ENCODE data around the gene MAP4K1. TPM values are rescaled to one million over a fixed set of nuclear protein-coding genes. Genes with fewer than 3 reads are reported as not detected.

Gene MAP4K1
- total and polyA plus RNA-seq, 2 of the 13 experiments (the other 11 are each of a cell fraction or from before 2014, with no cell fraction given), result 0.24 to 0.89 TPM

DNA sequence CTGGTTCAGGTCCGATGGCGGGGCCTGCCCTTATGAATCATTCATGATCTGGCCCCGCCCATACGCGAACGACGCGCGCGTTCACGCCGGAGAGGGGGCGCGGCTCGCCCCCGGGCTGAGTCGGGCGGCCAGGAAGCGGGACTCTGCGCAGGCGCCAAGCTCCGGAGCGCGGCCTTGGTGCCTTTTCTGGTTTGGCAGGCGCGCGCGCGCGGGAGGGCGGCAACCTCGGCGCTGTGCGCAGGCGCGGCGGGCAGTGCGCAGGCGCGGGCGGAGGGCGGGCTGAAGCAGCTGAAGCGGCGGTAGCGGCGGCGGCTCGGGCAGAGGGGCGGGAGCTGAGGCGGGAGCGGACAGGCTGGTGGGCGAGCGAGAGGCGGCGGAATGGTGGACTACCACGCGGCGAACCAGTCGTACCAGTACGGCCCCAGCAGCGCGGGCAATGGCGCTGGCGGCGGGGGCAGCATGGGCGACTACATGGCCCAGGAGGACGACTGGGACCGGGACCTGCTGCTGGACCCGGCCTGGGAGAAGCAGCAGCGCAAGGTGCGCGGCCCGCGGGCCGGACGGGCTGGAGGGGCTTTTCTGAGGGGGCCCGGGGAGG is 29.7 kb upstream of the MAP4K1 start, which contains the start of gene ACTN4 (continued):
- no peak for TF ChIP-seq SMAD9 (CRISPR knock-in tag; IDR thresholded peaks at IDR 0.05)
- peak; percentile 73 for TF ChIP-seq ZFX (CRISPR knock-in tag; IDR thresholded peaks at IDR 0.05; ENCODE audit: low read depth)
- TF ChIP-seq, protein P1, sequence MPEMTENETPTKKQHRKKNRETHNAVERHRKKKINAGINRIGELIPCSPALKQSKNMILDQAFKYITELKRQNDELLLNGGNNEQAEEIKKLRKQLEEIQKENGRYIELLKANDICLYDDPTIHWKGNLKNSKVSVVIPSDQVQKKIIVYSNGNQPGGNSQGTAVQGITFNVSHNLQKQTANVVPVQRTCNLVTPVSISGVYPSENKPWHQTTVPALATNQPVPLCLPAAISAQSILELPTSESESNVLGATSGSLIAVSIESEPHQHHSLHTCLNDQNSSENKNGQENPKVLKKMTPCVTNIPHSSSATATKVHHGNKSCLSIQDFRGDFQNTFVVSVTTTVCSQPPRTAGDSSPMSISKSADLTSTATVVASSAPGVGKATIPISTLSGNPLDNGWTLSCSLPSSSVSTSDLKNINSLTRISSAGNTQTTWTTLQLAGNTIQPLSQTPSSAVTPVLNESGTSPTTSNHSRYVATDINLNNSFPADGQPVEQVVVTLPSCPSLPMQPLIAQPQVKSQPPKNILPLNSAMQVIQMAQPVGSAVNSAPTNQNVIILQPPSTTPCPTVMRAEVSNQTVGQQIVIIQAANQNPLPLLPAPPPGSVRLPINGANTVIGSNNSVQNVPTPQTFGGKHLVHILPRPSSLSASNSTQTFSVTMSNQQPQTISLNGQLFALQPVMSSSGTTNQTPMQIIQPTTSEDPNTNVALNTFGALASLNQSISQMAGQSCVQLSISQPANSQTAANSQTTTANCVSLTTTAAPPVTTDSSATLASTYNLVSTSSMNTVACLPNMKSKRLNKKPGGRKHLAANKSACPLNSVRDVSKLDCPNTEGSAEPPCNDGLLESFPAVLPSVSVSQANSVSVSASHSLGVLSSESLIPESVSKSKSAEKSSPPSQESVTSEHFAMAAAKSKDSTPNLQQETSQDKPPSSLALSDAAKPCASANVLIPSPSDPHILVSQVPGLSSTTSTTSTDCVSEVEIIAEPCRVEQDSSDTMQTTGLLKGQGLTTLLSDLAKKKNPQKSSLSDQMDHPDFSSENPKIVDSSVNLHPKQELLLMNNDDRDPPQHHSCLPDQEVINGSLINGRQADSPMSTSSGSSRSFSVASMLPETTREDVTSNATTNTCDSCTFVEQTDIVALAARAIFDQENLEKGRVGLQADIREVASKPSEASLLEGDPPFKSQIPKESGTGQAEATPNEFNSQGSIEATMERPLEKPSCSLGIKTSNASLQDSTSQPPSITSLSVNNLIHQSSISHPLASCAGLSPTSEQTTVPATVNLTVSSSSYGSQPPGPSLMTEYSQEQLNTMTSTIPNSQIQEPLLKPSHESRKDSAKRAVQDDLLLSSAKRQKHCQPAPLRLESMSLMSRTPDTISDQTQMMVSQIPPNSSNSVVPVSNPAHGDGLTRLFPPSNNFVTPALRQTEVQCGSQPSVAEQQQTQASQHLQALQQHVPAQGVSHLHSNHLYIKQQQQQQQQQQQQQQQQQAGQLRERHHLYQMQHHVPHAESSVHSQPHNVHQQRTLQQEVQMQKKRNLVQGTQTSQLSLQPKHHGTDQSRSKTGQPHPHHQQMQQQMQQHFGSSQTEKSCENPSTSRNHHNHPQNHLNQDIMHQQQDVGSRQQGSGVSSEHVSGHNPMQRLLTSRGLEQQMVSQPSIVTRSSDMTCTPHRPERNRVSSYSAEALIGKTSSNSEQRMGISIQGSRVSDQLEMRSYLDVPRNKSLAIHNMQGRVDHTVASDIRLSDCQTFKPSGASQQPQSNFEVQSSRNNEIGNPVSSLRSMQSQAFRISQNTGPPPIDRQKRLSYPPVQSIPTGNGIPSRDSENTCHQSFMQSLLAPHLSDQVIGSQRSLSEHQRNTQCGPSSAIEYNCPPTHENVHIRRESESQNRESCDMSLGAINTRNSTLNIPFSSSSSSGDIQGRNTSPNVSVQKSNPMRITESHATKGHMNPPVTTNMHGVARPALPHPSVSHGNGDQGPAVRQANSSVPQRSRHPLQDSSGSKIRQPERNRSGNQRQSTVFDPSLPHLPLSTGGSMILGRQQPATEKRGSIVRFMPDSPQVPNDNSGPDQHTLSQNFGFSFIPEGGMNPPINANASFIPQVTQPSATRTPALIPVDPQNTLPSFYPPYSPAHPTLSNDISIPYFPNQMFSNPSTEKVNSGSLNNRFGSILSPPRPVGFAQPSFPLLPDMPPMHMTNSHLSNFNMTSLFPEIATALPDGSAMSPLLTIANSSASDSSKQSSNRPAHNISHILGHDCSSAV (CRISPR knock-in tag; IDR thresholded peaks at IDR 0.05; ENCODE audit: borderline replicate concordance), result no peak
- TF ChIP-seq HHEX (CRISPR knock-in tag; IDR thresholded peaks at IDR 0.05), result no peak
- no peak for TF ChIP-seq MATR3 (CRISPR knock-in tag; IDR thresholded peaks at IDR 0.05)
- TF ChIP-seq, protein P2, sequence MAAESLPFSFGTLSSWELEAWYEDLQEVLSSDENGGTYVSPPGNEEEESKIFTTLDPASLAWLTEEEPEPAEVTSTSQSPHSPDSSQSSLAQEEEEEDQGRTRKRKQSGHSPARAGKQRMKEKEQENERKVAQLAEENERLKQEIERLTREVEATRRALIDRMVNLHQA (CRISPR knock-in tag; IDR thresholded peaks at IDR 0.05), result no peak
- TF ChIP-seq SOX5 (CRISPR knock-in tag; IDR thresholded peaks at IDR 0.05; ENCODE audit: borderline replicate concordance), result peak; percentile 7; the same call in 1 of the 2 replicates
- TF ChIP-seq, protein P3, sequence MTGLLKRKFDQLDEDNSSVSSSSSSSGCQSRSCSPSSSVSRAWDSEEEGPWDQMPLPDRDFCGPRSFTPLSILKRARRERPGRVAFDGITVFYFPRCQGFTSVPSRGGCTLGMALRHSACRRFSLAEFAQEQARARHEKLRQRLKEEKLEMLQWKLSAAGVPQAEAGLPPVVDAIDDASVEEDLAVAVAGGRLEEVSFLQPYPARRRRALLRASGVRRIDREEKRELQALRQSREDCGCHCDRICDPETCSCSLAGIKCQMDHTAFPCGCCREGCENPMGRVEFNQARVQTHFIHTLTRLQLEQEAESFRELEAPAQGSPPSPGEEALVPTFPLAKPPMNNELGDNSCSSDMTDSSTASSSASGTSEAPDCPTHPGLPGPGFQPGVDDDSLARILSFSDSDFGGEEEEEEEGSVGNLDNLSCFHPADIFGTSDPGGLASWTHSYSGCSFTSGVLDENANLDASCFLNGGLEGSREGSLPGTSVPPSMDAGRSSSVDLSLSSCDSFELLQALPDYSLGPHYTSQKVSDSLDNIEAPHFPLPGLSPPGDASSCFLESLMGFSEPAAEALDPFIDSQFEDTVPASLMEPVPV (CRISPR knock-in tag; IDR thresholded peaks at IDR 0.05), result peak; percentile 65; the same call in 1 of the 2 replicates
- TF ChIP-seq EP300 (IDR thresholded peaks at IDR 0.05; ENCODE audit: low read depth in 2 of 2, low read length in 2 of 2), result peak in 1 of 2 experiments; percentile 26; a peak in 1 of 4 replicates
- TF ChIP-seq EP300 (CRISPR knock-in tag; IDR thresholded peaks at IDR 0.05; ENCODE audit: borderline replicate concordance), result no peak
- TF ChIP-seq, protein P4, sequence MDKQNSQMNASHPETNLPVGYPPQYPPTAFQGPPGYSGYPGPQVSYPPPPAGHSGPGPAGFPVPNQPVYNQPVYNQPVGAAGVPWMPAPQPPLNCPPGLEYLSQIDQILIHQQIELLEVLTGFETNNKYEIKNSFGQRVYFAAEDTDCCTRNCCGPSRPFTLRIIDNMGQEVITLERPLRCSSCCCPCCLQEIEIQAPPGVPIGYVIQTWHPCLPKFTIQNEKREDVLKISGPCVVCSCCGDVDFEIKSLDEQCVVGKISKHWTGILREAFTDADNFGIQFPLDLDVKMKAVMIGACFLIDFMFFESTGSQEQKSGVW (CRISPR knock-in tag; IDR thresholded peaks at IDR 0.05; ENCODE audit: borderline replicate concordance), result 0 out of 2 replicates have a peak, but pooled peaks have one; percentile 18
- peak; percentile 79 for TF ChIP-seq SP4 (CRISPR knock-in tag; IDR thresholded peaks at IDR 0.05)
- TF ChIP-seq, protein P5, sequence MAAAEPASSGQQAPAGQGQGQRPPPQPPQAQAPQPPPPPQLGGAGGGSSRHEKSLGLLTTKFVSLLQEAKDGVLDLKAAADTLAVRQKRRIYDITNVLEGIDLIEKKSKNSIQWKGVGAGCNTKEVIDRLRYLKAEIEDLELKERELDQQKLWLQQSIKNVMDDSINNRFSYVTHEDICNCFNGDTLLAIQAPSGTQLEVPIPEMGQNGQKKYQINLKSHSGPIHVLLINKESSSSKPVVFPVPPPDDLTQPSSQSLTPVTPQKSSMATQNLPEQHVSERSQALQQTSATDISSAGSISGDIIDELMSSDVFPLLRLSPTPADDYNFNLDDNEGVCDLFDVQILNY (CRISPR knock-in tag; conservative IDR thresholded peaks at IDR 0.05), result peak; percentile 44; the same call in 1 of the 2 replicates
- no peak for TF ChIP-seq ETV6 (CRISPR knock-in tag; conservative IDR thresholded peaks at IDR 0.05)
- peak; percentile 82; the same call in 1 of the 2 replicates for TF ChIP-seq ZNF225 (CRISPR knock-in tag; IDR thresholded peaks at IDR 0.05)
- 0 out of 2 replicates have a peak, but pooled peaks have one; percentile 3 for TF ChIP-seq FOXA3 (CRISPR knock-in tag; IDR thresholded peaks at IDR 0.05)
- peak; percentile 27; the same call in 1 of the 2 replicates for TF ChIP-seq CREB1 (IDR thresholded peaks at IDR 0.05)
- no peak for TF ChIP-seq CREB1 (CRISPR knock-in tag; IDR thresholded peaks at IDR 0.05)
- peak; percentile 50; the same call in 1 of the 2 replicates for TF ChIP-seq CCDC6 (CRISPR knock-in tag; IDR thresholded peaks at IDR 0.05)

Measured in HepG2 (cell line).